ENCODE results near the gene MOBP. TPM values are rescaled to one million over a fixed set of nuclear protein-coding genes. Genes with fewer than 3 reads are reported as not detected.

MOBP gene
- total RNA-seq, 1 experiment from 2014 or later = not detected

DNA sequence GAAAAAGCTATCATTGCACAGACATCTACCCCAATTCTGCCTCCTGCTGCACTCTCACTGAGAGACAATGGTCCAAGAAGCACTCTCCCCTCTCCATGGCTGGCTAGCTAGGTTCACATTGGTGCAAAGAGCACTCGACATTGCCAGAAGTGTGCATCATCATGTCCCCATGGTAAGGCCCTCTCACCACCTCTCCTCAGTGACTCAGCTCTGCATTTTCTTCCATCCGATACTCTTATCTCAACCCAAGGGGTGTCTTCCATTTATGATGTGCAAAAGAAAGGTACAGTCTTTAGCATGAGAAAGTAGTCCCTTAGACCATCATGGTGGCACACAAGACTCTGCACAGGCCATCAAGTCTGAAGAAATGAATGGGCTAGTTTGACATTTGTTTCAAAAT, 46.9 kb upstream of the MOBP start:
- Histone ChIP-seq H3K79me2 (ENCODE audit: low read length) (no peaks in the 10 kb centered on the region), H3K27me3 (ENCODE audit: low read length) (no peaks in the 10 kb centered on the region), H3K36me3 (ENCODE audit: low read depth, low read length) (no peaks in the 10 kb centered on the region), H3K9me3 (ENCODE audit: low read length) (no peaks in the 10 kb centered on the region), H3K9ac (ENCODE audit: low read length) (no peak overlapping the region), H3K4me2 (ENCODE audit: low read length) (no peak overlapping the region), H3K27ac (ENCODE audit: low read length) (no peak overlapping the region), H3K9me2 (replicated peaks; ENCODE audit: low read length) (no peaks in the 10 kb centered on the region), H4K20me1 (ENCODE audit: low read length) (no peaks in the 10 kb centered on the region), H2AFZ (ENCODE audit: low read length) (no peak overlapping the region), H3K4me1 (ENCODE audit: insufficient read depth, low read length) (no peaks in the 10 kb centered on the region), H3K4me3 (ENCODE audit: low read length) (no peak overlapping the region), H3F3A (ENCODE audit: low read length, unreplicated experiment) (peaks cover 2% of the 10 kb centered on the region)
- ChIA-PET CTCF (no interaction called here), POLR2A (ENCODE audit: unreplicated experiment) (no interaction called here)
- BruUV-seq (replicated peaks) = no TSS peak
- DNase-seq (no peak), ATAC-seq (no peak)
- intact Hi-C loops (cut with micrococcal nuclease) = no loop called here
- TF ChIP-seq EZH2 (IDR thresholded peaks at IDR 0.05; ENCODE audit: low read length, unreplicated experiment) (no peak), EZH2phosphoT487 (IDR thresholded peaks at IDR 0.05; ENCODE audit: borderline replicate concordance, low read length) (no peak)
- TF ChIP-seq, protein P1, sequence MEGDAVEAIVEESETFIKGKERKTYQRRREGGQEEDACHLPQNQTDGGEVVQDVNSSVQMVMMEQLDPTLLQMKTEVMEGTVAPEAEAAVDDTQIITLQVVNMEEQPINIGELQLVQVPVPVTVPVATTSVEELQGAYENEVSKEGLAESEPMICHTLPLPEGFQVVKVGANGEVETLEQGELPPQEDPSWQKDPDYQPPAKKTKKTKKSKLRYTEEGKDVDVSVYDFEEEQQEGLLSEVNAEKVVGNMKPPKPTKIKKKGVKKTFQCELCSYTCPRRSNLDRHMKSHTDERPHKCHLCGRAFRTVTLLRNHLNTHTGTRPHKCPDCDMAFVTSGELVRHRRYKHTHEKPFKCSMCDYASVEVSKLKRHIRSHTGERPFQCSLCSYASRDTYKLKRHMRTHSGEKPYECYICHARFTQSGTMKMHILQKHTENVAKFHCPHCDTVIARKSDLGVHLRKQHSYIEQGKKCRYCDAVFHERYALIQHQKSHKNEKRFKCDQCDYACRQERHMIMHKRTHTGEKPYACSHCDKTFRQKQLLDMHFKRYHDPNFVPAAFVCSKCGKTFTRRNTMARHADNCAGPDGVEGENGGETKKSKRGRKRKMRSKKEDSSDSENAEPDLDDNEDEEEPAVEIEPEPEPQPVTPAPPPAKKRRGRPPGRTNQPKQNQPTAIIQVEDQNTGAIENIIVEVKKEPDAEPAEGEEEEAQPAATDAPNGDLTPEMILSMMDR (conservative IDR thresholded peaks at IDR 0.05; ENCODE audit: low read depth, low read length) = no peak

DNA sequence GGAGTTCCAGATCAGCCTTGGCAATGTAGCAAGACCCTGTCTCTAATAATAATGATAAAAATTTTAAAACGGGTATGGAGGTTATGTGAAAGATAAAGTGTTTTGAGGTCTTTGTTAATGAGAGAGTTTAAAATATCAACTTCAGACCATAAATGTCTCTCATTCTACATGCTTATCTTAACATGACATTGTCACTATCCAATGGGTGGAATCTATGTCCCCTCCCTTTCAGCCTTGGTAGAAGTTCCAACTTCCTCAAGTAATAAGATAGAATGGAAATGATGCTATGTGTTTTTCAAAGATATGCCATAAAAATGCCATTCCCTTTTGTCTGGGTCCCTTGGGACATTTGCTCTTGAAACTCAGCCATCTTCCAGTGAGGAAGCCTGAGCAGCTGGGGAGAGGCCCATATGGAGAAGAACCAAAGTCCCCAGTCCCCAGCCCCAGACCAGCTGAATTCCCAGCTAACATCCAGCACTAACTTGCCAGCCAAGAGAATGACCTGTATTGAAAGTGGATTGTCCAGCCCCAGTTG, 44.0 kb upstream of the MOBP start:
- H3K4me1 ChIP-seq (ENCODE audit: insufficient read depth, low read length) = no peaks in the 10 kb centered on the region
- H3K4me3 ChIP-seq (ENCODE audit: low read length) = no peak overlapping the region
- no peak overlapping the region for H3K27ac ChIP-seq (ENCODE audit: low read length)
- no peaks in the 10 kb centered on the region for H3K36me3 ChIP-seq (ENCODE audit: low read depth, low read length)
- no peak overlapping the region for H3K4me2 ChIP-seq (ENCODE audit: low read length)
- no peak for DNase-seq
- H3K9me2 ChIP-seq (replicated peaks; ENCODE audit: low read length) = no peaks in the 10 kb centered on the region
- TF ChIP-seq, protein P1 (conservative IDR thresholded peaks at IDR 0.05; ENCODE audit: low read depth, low read length) = no peak
- TF ChIP-seq EZH2phosphoT487 (IDR thresholded peaks at IDR 0.05; ENCODE audit: borderline replicate concordance, low read length) (no peak), EZH2 (IDR thresholded peaks at IDR 0.05; ENCODE audit: low read length, unreplicated experiment) (no peak)
- ChIA-PET CTCF (no interaction called here), POLR2A (ENCODE audit: unreplicated experiment) (no interaction called here)
- no peaks in the 10 kb centered on the region for H3K79me2 ChIP-seq (ENCODE audit: low read length)
- BruUV-seq (replicated peaks) = no TSS peak
- no peaks in the 10 kb centered on the region for H4K20me1 ChIP-seq (ENCODE audit: low read length)
- intact Hi-C loops (cut with micrococcal nuclease) = no loop called here
- no peaks in the 10 kb centered on the region for H3F3A ChIP-seq (ENCODE audit: low read length, unreplicated experiment)
- H3K9me3 ChIP-seq (ENCODE audit: low read length) = no peaks in the 10 kb centered on the region
- no peaks in the 10 kb centered on the region for H3K27me3 ChIP-seq (ENCODE audit: low read length)
- no peak overlapping the region for H2AFZ ChIP-seq (ENCODE audit: low read length)
- no peak for ATAC-seq
- no peak overlapping the region for H3K9ac ChIP-seq (ENCODE audit: low read length)

DNA sequence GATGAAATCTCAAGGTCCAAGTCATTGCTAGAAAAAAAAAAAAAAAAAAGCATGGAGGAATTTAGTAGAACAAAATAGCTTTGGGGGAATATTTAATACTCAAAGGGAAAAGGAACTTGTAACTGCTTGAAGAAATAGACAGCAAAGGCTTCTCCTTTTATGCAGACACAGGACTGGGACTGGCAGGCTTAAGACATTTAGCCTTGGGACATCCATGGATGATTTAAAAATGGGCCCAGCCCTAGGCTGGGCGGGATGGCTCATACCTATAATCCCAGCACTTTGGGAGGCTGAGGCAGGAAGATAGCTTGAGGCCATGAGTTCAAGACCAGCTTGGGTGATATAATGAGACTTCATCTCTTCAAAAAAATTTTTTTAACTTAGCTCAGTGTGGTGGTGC, 41.2 kb upstream of the MOBP start:
- intact Hi-C loops (cut with micrococcal nuclease) = no loop called here
- no peaks in the 10 kb centered on the region for H3K9me2 ChIP-seq (replicated peaks; ENCODE audit: low read length)
- ATAC-seq (no peak), DNase-seq (no peak)
- no peak overlapping the region for H3K9ac ChIP-seq (ENCODE audit: low read length)
- H3K36me3 ChIP-seq (ENCODE audit: low read depth, low read length) = no peaks in the 10 kb centered on the region
- no peak overlapping the region for H3K4me3 ChIP-seq (ENCODE audit: low read length)
- H3K79me2 ChIP-seq (ENCODE audit: low read length) = no peaks in the 10 kb centered on the region
- H4K20me1 ChIP-seq (ENCODE audit: low read length) = no peaks in the 10 kb centered on the region
- no TSS peak for BruUV-seq (replicated peaks)
- no peak overlapping the region for H3K27ac ChIP-seq (ENCODE audit: low read length)
- no peak overlapping the region for H2AFZ ChIP-seq (ENCODE audit: low read length)
- H3K4me1 ChIP-seq (ENCODE audit: insufficient read depth, low read length) = no peaks in the 10 kb centered on the region
- no peak for TF ChIP-seq EZH2 (IDR thresholded peaks at IDR 0.05; ENCODE audit: low read length, unreplicated experiment)
- no peak for TF ChIP-seq EZH2phosphoT487 (IDR thresholded peaks at IDR 0.05; ENCODE audit: borderline replicate concordance, low read length)
- TF ChIP-seq, protein P1 (conservative IDR thresholded peaks at IDR 0.05; ENCODE audit: low read depth, low read length) = no peak
- H3K4me2 ChIP-seq (ENCODE audit: low read length) = no peak overlapping the region
- H3K27me3 ChIP-seq (ENCODE audit: low read length) = no peaks in the 10 kb centered on the region
- ChIA-PET CTCF (no interaction called here), POLR2A (ENCODE audit: unreplicated experiment) (no interaction called here)
- H3K9me3 ChIP-seq (ENCODE audit: low read length) = no peaks in the 10 kb centered on the region
- no peaks in the 10 kb centered on the region for H3F3A ChIP-seq (ENCODE audit: low read length, unreplicated experiment)

Data from PC-3 (cell line).